Upper lobe of left lung (tissue), 6 donors: ENCODE results near the gene MAPK8IP3. TPM values are rescaled to one million over a fixed set of nuclear protein-coding genes. Genes with fewer than 3 reads are reported as not detected.

Source experiments
- ATAC-seq, 2 donors: fragments of 200-7000 bp; cut with Tn5 transposase; one replicate each; pipeline ENCODE4 v1.9.1; 2022; ENCODE audit warnings: mild to moderate bottlenecking in 2 of 2, moderate library complexity in 2 of 2; ENCODE audit not compliant: low FRiP score in 2 of 2
- DNase-seq, 2 donors: peaks; one replicate each; pipeline ENCODE4 v3.0.0-alpha.2; 2019 to 2020
- H3K27ac ChIP-seq, 4 donors: fragments of 200-600 bp; sonication (generic); one replicate each; pipeline ENCODE4 v1.5.1; 2016 to 2019
- H3K27me3 ChIP-seq, 4 donors: fragments of 200-600 bp; sonication (generic); one replicate each; pipeline ENCODE4 v1.5.1; 2017 to 2019
- H3K36me3 ChIP-seq, 4 donors: fragments of 200-600 bp; sonication (generic); one replicate each; pipeline ENCODE4 v1.5.1; 2016 to 2019
- H3K4me1 ChIP-seq, 4 donors: fragments of 200-600 bp; sonication (generic); one replicate each; pipeline ENCODE4 v1.5.1; 2018 to 2019
- H3K4me3 ChIP-seq, 4 donors: fragments of 200-600 bp; sonication (generic); one replicate each; pipeline ENCODE4 v1.5.1; 2017 to 2019; ENCODE audit warnings: mild to moderate bottlenecking in 2 of 4, moderate library complexity in 1 of 4
- H3K9me3 ChIP-seq, 4 donors: fragments of 200-600 bp; sonication (generic); one replicate each; pipeline ENCODE4 v1.5.1; 2018 to 2019
- CTCF ChIP-seq, 6 experiments: fragments of 450-650 bp in 4 of 6; fragments of 200-600 bp in 2 of 6; sonication (generic) in 2 of 6; IDR thresholded peaks; one replicate each; pipeline ENCODE4 v1.5.1; 2016 to 2019; ENCODE audit warnings: antibody characterized with exemption in 6 of 6
- EP300 ChIP-seq, 4 donors: sonication (generic); formaldehyde crosslinking; IDR thresholded peaks; one replicate each; pipeline ENCODE4 v1.5.1; 2017; ENCODE audit warnings: antibody characterized with exemption in 4 of 4, control low read depth in 2 of 4
- POLR2A ChIP-seq, 4 donors: fragments of 450-650 bp; IDR thresholded peaks; one replicate each; pipeline ENCODE4 v1.5.1; 2016 to 2017; ENCODE audit warnings: antibody characterized with exemption in 4 of 4, mild to moderate bottlenecking in 2 of 4
- POLR2AphosphoS5 ChIP-seq, 2 donors: sonication (generic); formaldehyde crosslinking; IDR thresholded peaks; one replicate each; pipeline ENCODE4 v1.5.1; 2017; ENCODE audit warnings: antibody characterized with exemption in 2 of 2
- WGBS, 2 donors: methylation state at CpG; one replicate each; pipeline ENCODE4 v1.1.5; 2017 to 2018; 5-methylcytosine and 5-hydroxymethylcytosine counted together
- total RNA-seq, 6 donors: library from RNA; depleted of rRNA in 4 of 6; stranded (reverse); fragments of >200 nt in 4 of 6; gene quantifications; one replicate each; pipeline versions ENCODE4 v1.1.0 to v1.2.1, GENCODE V29; 2016 to 2021
- donor health status: DM: no; HTN: no; CAD: no; lungs with moderate emphysema.
- donor health status: DM: no; HTN: yes; CAD: no; lungs with severe emphysema.

Gene MAPK8IP3
- total RNA-seq, 6 donors from 2014 or later = 46.4 to 505 (median 71.9) TPM

- TF ChIP-seq EP300 (IDR thresholded peaks at IDR 0.05) (no peak), CTCF (IDR thresholded peaks at IDR 0.05) (no peak), POLR2A (IDR thresholded peaks at IDR 0.05) (no peak)
- Histone ChIP-seq H3K9me3 (no peaks in the 10 kb centered on the region), H3K36me3 (peaks cover 11 to 92% (median 75%) of the 10 kb centered on the region in 4 donors), H3K27me3 (no peaks in the 10 kb centered on the region), H3K4me3 (no peak overlapping the region), H3K27ac (no peak overlapping the region), H3K4me1 (no peaks in the 10 kb centered on the region)
- 94 to 96% methylated on average over 19 to 20 of the region's 31 CpGs for WGBS, 2 donors
- ATAC-seq (peak in 1 of 2 donors; percentile 4), DNase-seq (peak in 1 of 2 donors; percentile 77)
These were observed 40.7 kb downstream of the MAPK8IP3 start for GRCh38 chr16:1746693-1747195.

DNA sequence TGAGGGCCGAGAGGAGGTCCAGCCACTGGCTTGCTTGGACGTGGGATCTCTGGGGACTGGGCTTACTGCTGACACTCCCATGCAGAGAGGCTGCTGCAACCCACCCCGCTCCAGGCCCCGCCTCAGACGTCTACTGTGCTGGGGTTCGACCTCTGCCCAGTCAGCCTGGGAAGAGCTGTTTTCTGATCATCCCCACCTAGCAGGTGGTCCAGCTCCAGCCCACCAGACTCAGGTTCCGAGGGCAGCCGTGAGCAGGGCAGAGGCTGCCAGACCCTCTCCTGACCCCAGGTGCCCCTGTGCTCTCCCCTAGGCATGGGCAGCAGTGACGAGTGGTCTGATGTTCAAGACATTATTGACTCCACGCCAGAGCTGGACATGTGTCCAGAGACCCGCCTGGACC lies 41.9 kb downstream of the MAPK8IP3 start:
- TF ChIP-seq POLR2A (IDR thresholded peaks at IDR 0.05) (no peak), CTCF (IDR thresholded peaks at IDR 0.05) (no peak), EP300 (IDR thresholded peaks at IDR 0.05) (no peak), POLR2AphosphoS5 (IDR thresholded peaks at IDR 0.05) (no peak)
- 86 to 89% methylated on average over 6 to 8 of the region's 11 CpGs for WGBS, 2 donors
- Histone ChIP-seq H3K4me1 (no peaks in the 10 kb centered on the region), H3K4me3 (no peak overlapping the region), H3K27ac (no peak overlapping the region), H3K9me3 (no peaks in the 10 kb centered on the region), H3K27me3 (no peaks in the 10 kb centered on the region), H3K36me3 (peaks cover 16 to 99% (median 82%) of the 10 kb centered on the region in 4 donors)
- DNase-seq (peak in 1 of 2 donors; percentile 62), ATAC-seq (no peak)

- DNase-seq (peak in 1 of 2 donors; percentile 52), ATAC-seq (peak in 1 of 2 donors; percentile 13)
- WGBS, 2 donors = 96 to 97% methylated on average over 17 to 22 of the region's 29 CpGs
- TF ChIP-seq POLR2AphosphoS5 (IDR thresholded peaks at IDR 0.05) (no peak), POLR2A (IDR thresholded peaks at IDR 0.05) (no peak), CTCF (IDR thresholded peaks at IDR 0.05) (no peak), EP300 (IDR thresholded peaks at IDR 0.05) (no peak)
- no peak overlapping the region for H3K4me3 ChIP-seq
- no peak overlapping the region for H3K27ac ChIP-seq
- no peaks in the 10 kb centered on the region for H3K4me1 ChIP-seq
- H3K36me3 ChIP-seq = peaks cover 16 to 100% (median 75%) of the 10 kb centered on the region in 4 donors
- no peaks in the 10 kb centered on the region for H3K9me3 ChIP-seq
- no peaks in the 10 kb centered on the region for H3K27me3 ChIP-seq
These were observed 43.4 kb downstream of the MAPK8IP3 start for GRCh38 chr16:1749152-1750117.

DNA sequence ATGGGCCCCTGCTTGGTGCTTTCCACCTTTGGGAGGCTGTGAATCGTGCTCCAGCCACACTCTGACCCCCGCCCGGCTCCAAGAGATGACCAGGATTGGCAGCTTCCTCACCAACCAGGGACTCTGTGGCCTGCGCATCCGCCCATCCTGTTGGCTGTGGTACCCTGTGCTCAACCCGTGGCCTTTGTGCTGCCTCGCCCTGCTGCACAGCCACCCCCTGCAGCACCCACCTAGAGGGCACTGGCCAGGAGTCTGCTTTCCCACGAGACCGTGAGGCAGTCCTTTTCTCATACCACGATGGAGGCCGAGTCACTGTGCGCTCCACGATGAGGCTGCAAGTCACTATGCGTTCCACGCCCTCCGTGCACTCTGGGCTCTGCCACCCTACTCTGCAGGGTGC lies 46.0 kb downstream of the MAPK8IP3 start:
- 95 to 99% methylated on average over 14 of the region's 16 CpGs for WGBS, 2 donors
- Histone ChIP-seq H3K4me1 (no peaks in the 10 kb centered on the region), H3K4me3 (no peak overlapping the region), H3K9me3 (no peaks in the 10 kb centered on the region), H3K36me3 (peaks cover 21 to 84% (median 62%) of the 10 kb centered on the region in 4 donors), H3K27ac (no peak overlapping the region), H3K27me3 (no peaks in the 10 kb centered on the region)
- ATAC-seq (no peak), DNase-seq (peak in 1 of 2 donors; percentile 52)
- TF ChIP-seq EP300 (IDR thresholded peaks at IDR 0.05) (no peak), CTCF (IDR thresholded peaks at IDR 0.05) (no peak), POLR2AphosphoS5 (IDR thresholded peaks at IDR 0.05) (no peak), POLR2A (IDR thresholded peaks at IDR 0.05) (no peak)
